ENCODE data around the gene MAN1A1. TPM values are rescaled to one million over a fixed set of nuclear protein-coding genes. Genes with fewer than 3 reads are reported as not detected.
"Not testable (repeated sequence)": the region's sequence is repeated elsewhere in the genome, so short reads cannot be mapped to it uniquely, and the experiment has no call there.

Gene MAN1A1
- polyA plus RNA-seq, 3 donors, result 11.0 to 20.4 (median 16.1) TPM

- no peak overlapping the region for H3K4me2 ChIP-seq (replicated peaks; ENCODE audit: extremely low read depth, low read length, poor library complexity, severe bottlenecking)
- no peaks in the 10 kb centered on the region for H3K79me2 ChIP-seq (ENCODE audit: insufficient read depth, low read length)
- H3K27me3 ChIP-seq (ENCODE audit: control insufficient read depth in 2 of 2, insufficient read depth in 2 of 2, low read length in 2 of 2), result no peaks in the 10 kb centered on the region
- intact Hi-C loops (cut with micrococcal nuclease), result no loop called here
- no peak overlapping the region for H3K9ac ChIP-seq (ENCODE audit: insufficient read depth, low read length, poor library complexity, severe bottlenecking)
- TF ChIP-seq CTCF (IDR thresholded peaks at IDR 0.05), result no peak
- H3K4me1 ChIP-seq (ENCODE audit: control insufficient read depth in 1 of 2, insufficient read depth in 2 of 2, low read length in 2 of 2), result no peaks in the 10 kb centered on the region
- no peak overlapping the region for H2AFZ ChIP-seq (ENCODE audit: insufficient read depth, low read depth, low read length, poor library complexity, severe bottlenecking)
- Mint-ChIP-seq H3K27me3 (ENCODE audit: low read depth in 3 of 3) (no peaks in the 10 kb centered on the region), H3K9me3 (peaks cover 0 to 2% (median 0%) of the 10 kb centered on the region in 7 donors), H3K36me3 (peaks cover 11% of the 10 kb centered on the region in 2 donors), H3K4me1 (no peaks in the 10 kb centered on the region), H3K27ac (no peak overlapping the region), H3K4me3 (no peak overlapping the region)
- H3K9me3 ChIP-seq (replicated peaks in 1 of 2; ENCODE audit: control insufficient read depth in 1 of 2, insufficient read depth in 1 of 2, low read length in 2 of 2), result no peaks in the 10 kb centered on the region
- WGBS (ENCODE audit: insufficient coverage), result 94% methylated on average over 2 of the region's 4 CpGs
- no peak for DNase-seq
- no peak overlapping the region for H3K27ac ChIP-seq (ENCODE audit: low read depth in 1 of 2, low read length in 2 of 2)
- no peaks in the 10 kb centered on the region for H4K20me1 ChIP-seq (ENCODE audit: insufficient read depth, low read length)
- peaks cover 0 to 5% of the 10 kb centered on the region in 2 donors for H3K36me3 ChIP-seq (replicated peaks in 1 of 2; ENCODE audit: control insufficient read depth in 1 of 2, insufficient read depth in 2 of 2, low read length in 2 of 2)
- no peak overlapping the region for H3K4me3 ChIP-seq (replicated peaks in 1 of 3; ENCODE audit: low read depth in 2 of 3, low read length in 3 of 3)
Observed at GRCh38 chr6:119296036-119297035, 53.2 kb downstream of the MAN1A1 start.

- no peak for TF ChIP-seq CTCF (IDR thresholded peaks at IDR 0.05)
- DNase-seq, result no peak
- no peak overlapping the region for H3K4me3 Mint-ChIP-seq
- 83% methylated on average over 1 of the region's 4 CpGs for WGBS (ENCODE audit: insufficient coverage)
- H3K79me2 ChIP-seq (ENCODE audit: insufficient read depth, low read length), result no peaks in the 10 kb centered on the region
- no peak overlapping the region for H2AFZ ChIP-seq (ENCODE audit: insufficient read depth, low read depth, low read length, poor library complexity, severe bottlenecking)
- no peak overlapping the region for H3K4me2 ChIP-seq (replicated peaks; ENCODE audit: extremely low read depth, low read length, poor library complexity, severe bottlenecking)
- peaks cover 0 to 4% (median 2%) of the 10 kb centered on the region in 7 donors for H3K9me3 Mint-ChIP-seq
- no peaks in the 10 kb centered on the region for H3K27me3 Mint-ChIP-seq (ENCODE audit: low read depth in 3 of 3)
- no peak overlapping the region for H3K9ac ChIP-seq (ENCODE audit: insufficient read depth, low read length, poor library complexity, severe bottlenecking)
- H4K20me1 ChIP-seq (ENCODE audit: insufficient read depth, low read length), result no peaks in the 10 kb centered on the region
- no peak overlapping the region for H3K4me3 ChIP-seq (replicated peaks in 1 of 3; ENCODE audit: low read depth in 2 of 3, low read length in 3 of 3)
- no peaks in the 10 kb centered on the region for H3K4me1 Mint-ChIP-seq
- H3K27ac ChIP-seq (ENCODE audit: low read depth in 1 of 2, low read length in 2 of 2), result no peak overlapping the region
- no peaks in the 10 kb centered on the region for H3K4me1 ChIP-seq (ENCODE audit: control insufficient read depth in 1 of 2, insufficient read depth in 2 of 2, low read length in 2 of 2)
- no peaks in the 10 kb centered on the region for H3K9me3 ChIP-seq (replicated peaks in 1 of 2; ENCODE audit: control insufficient read depth in 1 of 2, insufficient read depth in 1 of 2, low read length in 2 of 2)
- H3K27ac Mint-ChIP-seq, result peak overlapping the region in 1 of 7 donors; percentile 52
- H3K36me3 ChIP-seq (replicated peaks in 1 of 2; ENCODE audit: control insufficient read depth in 1 of 2, insufficient read depth in 2 of 2, low read length in 2 of 2), result no peaks in the 10 kb centered on the region
- H3K36me3 Mint-ChIP-seq, result peaks cover 12 to 15% of the 10 kb centered on the region in 2 donors
- no peaks in the 10 kb centered on the region for H3K27me3 ChIP-seq (ENCODE audit: control insufficient read depth in 2 of 2, insufficient read depth in 2 of 2, low read length in 2 of 2)
- intact Hi-C loops (cut with micrococcal nuclease), result no loop called here
Observed at GRCh38 chr6:119294984-119295383, 54.6 kb downstream of the MAN1A1 start.

- H3K9ac ChIP-seq (ENCODE audit: insufficient read depth, low read length, poor library complexity, severe bottlenecking); H3K27me3 Mint-ChIP-seq (ENCODE audit: low read depth in 3 of 3); H3K9me3 ChIP-seq (replicated peaks in 1 of 2; ENCODE audit: control insufficient read depth in 1 of 2, insufficient read depth in 1 of 2, low read length in 2 of 2); H3K4me3 ChIP-seq (replicated peaks in 1 of 3; ENCODE audit: low read depth in 2 of 3, low read length in 3 of 3); H3K4me1 Mint-ChIP-seq; intact Hi-C loops (cut with micrococcal nuclease); H3K27me3 ChIP-seq (ENCODE audit: control insufficient read depth in 2 of 2, insufficient read depth in 2 of 2, low read length in 2 of 2); H3K9me3 Mint-ChIP-seq; H3K4me3 Mint-ChIP-seq; H3K4me2 ChIP-seq (replicated peaks; ENCODE audit: extremely low read depth, low read length, poor library complexity, severe bottlenecking); DNase-seq; H3K79me2 ChIP-seq (ENCODE audit: insufficient read depth, low read length); H2AFZ ChIP-seq (ENCODE audit: insufficient read depth, low read depth, low read length, poor library complexity, severe bottlenecking); H3K36me3 ChIP-seq (replicated peaks in 1 of 2; ENCODE audit: control insufficient read depth in 1 of 2, insufficient read depth in 2 of 2, low read length in 2 of 2); H3K27ac ChIP-seq (ENCODE audit: low read depth in 1 of 2, low read length in 2 of 2); H4K20me1 ChIP-seq (ENCODE audit: insufficient read depth, low read length); H3K4me1 ChIP-seq (ENCODE audit: control insufficient read depth in 1 of 2, insufficient read depth in 2 of 2, low read length in 2 of 2): not testable (repeated sequence)
- peak overlapping the region in 1 of 7 donors; percentile 50 for H3K27ac Mint-ChIP-seq
- peaks cover 8 to 18% of the 10 kb centered on the region in 2 donors for H3K36me3 Mint-ChIP-seq
- no CpG with 5 or more reads among the region's 3 CpGs for WGBS (ENCODE audit: insufficient coverage)
Observed at GRCh38 chr6:119291060-119291459, 58.5 kb downstream of the MAN1A1 start.

Measured in CD14-positive monocyte (primary cell).